ENCODE measurements around the gene MLLT6.
"Not testable (repeated sequence)": the region's sequence is repeated elsewhere in the genome, so short reads cannot be mapped to it uniquely, and the experiment has no call there.

The MLLT6 gene

GRCh38 chr17:38724337-38724988, 19.4 kb downstream of the MLLT6 start:
- Histone ChIP-seq H3K27ac (no peak overlapping the region), H3K9me3 (no peaks in the 10 kb centered on the region), H3K4me1 (peaks cover 0 to 13% (median 5%) of the 10 kb centered on the region in 4 donors), H3K27me3 (no peaks in the 10 kb centered on the region), H3K4me3 (no peak overlapping the region), H3K36me3 (peaks cover 24 to 71% (median 55%) of the 10 kb centered on the region in 3 donors)
- intact Hi-C loops (cut with DNase I; ENCODE audit: low total_unique reads): no loop called here
- no peak for TF ChIP-seq CTCF (IDR thresholded peaks at IDR 0.05)
- DNase-seq: peak in 1 of 2 donors; percentile 54

GRCh38 chr17:38725066-38725465, 20.0 kb downstream of the MLLT6 start:
- H3K27me3 ChIP-seq: no peaks in the 10 kb centered on the region
- intact Hi-C loops (cut with DNase I; ENCODE audit: low total_unique reads): no loop called here
- no peak for TF ChIP-seq CTCF (IDR thresholded peaks at IDR 0.05)
- H3K4me1 ChIP-seq: peaks cover 0 to 17% (median 8%) of the 10 kb centered on the region in 4 donors
- DNase-seq: no peak
- H3K4me3 ChIP-seq: no peak overlapping the region
- H3K36me3 ChIP-seq: peaks cover 19 to 65% (median 49%) of the 10 kb centered on the region in 3 donors
- no peaks in the 10 kb centered on the region for H3K9me3 ChIP-seq
- no peak overlapping the region for H3K27ac ChIP-seq

GRCh38 chr17:38726145-38726544, 21.1 kb downstream of the MLLT6 start:
- peaks cover 0 to 23% (median 15%) of the 10 kb centered on the region in 4 donors for H3K4me1 ChIP-seq
- not testable (repeated sequence) for H3K27ac ChIP-seq

GRCh38 chr17:38727736-38728135, 22.7 kb downstream of the MLLT6 start:
- Histone ChIP-seq H3K27me3 (no peaks in the 10 kb centered on the region), H3K36me3 (peaks cover 3 to 43% (median 24%) of the 10 kb centered on the region in 3 donors), H3K9me3 (no peaks in the 10 kb centered on the region), H3K27ac (no peak overlapping the region), H3K4me1 (peaks cover 0 to 39% (median 30%) of the 10 kb centered on the region in 4 donors), H3K4me3 (no peak overlapping the region)
- DNase-seq: no peak
- intact Hi-C loops (cut with DNase I; ENCODE audit: low total_unique reads): no loop called here
- no peak for TF ChIP-seq CTCF (IDR thresholded peaks at IDR 0.05)

More at GRCh38 chr17:38726145-38726544, 21.1 kb downstream of the MLLT6 start:
- H3K9me3 ChIP-seq; DNase-seq; H3K27me3 ChIP-seq; intact Hi-C loops (cut with DNase I; ENCODE audit: low total_unique reads); H3K4me3 ChIP-seq: not testable (repeated sequence)
- peaks cover 10 to 54% (median 38%) of the 10 kb centered on the region in 3 donors for H3K36me3 ChIP-seq

GRCh38 chr17:38728290-38728831, 23.3 kb downstream of the MLLT6 start:
- Histone ChIP-seq H3K36me3 (peaks cover 4 to 42% (median 22%) of the 10 kb centered on the region in 3 donors), H3K27me3 (no peaks in the 10 kb centered on the region), H3K4me3 (no peak overlapping the region), H3K27ac (peak overlapping the region in 1 of 2 donors; percentile 94), H3K4me1 (peaks cover 0 to 44% (median 35%) of the 10 kb centered on the region in 4 donors), H3K9me3 (no peaks in the 10 kb centered on the region)
- DNase-seq: no peak
- intact Hi-C loops (cut with DNase I; ENCODE audit: low total_unique reads): no loop called here
- no peak for TF ChIP-seq CTCF (IDR thresholded peaks at IDR 0.05)

GRCh38 chr17:38729368-38729885, 24.4 kb downstream of the MLLT6 start:
- Histone ChIP-seq H3K36me3 (peaks cover 7 to 41% (median 29%) of the 10 kb centered on the region in 3 donors), H3K27ac (peak overlapping the region; percentile 86 to 94), H3K27me3 (no peaks in the 10 kb centered on the region), H3K9me3 (no peaks in the 10 kb centered on the region), H3K4me1 (peaks cover 0 to 47% (median 36%) of the 10 kb centered on the region in 4 donors), H3K4me3 (peak overlapping the region; percentile 68 to 79)
- no peak for DNase-seq
- intact Hi-C loops (cut with DNase I; ENCODE audit: low total_unique reads): no loop called here
- no peak for TF ChIP-seq CTCF (IDR thresholded peaks at IDR 0.05)

Data from tibial artery (tissue), 4 donors.